ENCODE results near the gene ZNF653.

The ZNF653 gene

GRCh38 chr19:11513946-11514345 lies 8.3 kb upstream of the ZNF653 start:
- no peak for DNase-seq (ENCODE audit: low read depth in 2 of 2)

GRCh38 chr19:11510444-11510843 lies 4.8 kb upstream of the ZNF653 start:
- no peak for DNase-seq (ENCODE audit: low read depth in 2 of 2)

GRCh38 chr19:11507370-11508078 lies 1.9 kb upstream of the ZNF653 start:
- DNase-seq (ENCODE audit: low read depth in 2 of 2) = no peak

GRCh38 chr19:11506967-11507366 lies 1.3 kb upstream of the ZNF653 start:
- no peak for DNase-seq (ENCODE audit: low read depth in 2 of 2)

- peak in 1 of 2 donors; percentile 19 for DNase-seq (ENCODE audit: low read depth in 2 of 2)
Observed at GRCh38 chr19:11506101-11506555, 489 bp upstream of the ZNF653 start.

GRCh38 chr19:11505032-11505503 lies 571 bp downstream of the ZNF653 start:
- DNase-seq (ENCODE audit: low read depth in 2 of 2) = peak; percentile 96

- DNase-seq (ENCODE audit: low read depth in 2 of 2) = no peak
Observed at GRCh38 chr19:11504502-11505031, 1.1 kb downstream of the ZNF653 start.

GRCh38 chr19:11499890-11500420 lies 5.7 kb downstream of the ZNF653 start:
- no peak for DNase-seq (ENCODE audit: low read depth in 2 of 2)

GRCh38 chr19:11499220-11499726 lies 6.4 kb downstream of the ZNF653 start:
- no peak for DNase-seq (ENCODE audit: low read depth in 2 of 2)

GRCh38 chr19:11496391-11497163 lies 9.1 kb downstream of the ZNF653 start:
- peak; percentile 39 to 47 for DNase-seq (ENCODE audit: low read depth in 2 of 2)

GRCh38 chr19:11495885-11496284 lies 9.8 kb downstream of the ZNF653 start:
- no peak for DNase-seq (ENCODE audit: low read depth in 2 of 2)

GRCh38 chr19:11495481-11495880 lies 10.2 kb downstream of the ZNF653 start:
- no peak for DNase-seq (ENCODE audit: low read depth in 2 of 2)

- DNase-seq (ENCODE audit: low read depth in 2 of 2) = no peak
Observed at GRCh38 chr19:11494634-11495285, 10.9 kb downstream of the ZNF653 start.

- no peak for DNase-seq (ENCODE audit: low read depth in 2 of 2)
Observed at GRCh38 chr19:11489378-11489777, 16.3 kb downstream of the ZNF653 start.

- no peak for DNase-seq (ENCODE audit: low read depth in 2 of 2)
Observed at GRCh38 chr19:11486661-11487503, 18.8 kb downstream of the ZNF653 start.

GRCh38 chr19:11485245-11485837 lies 20.3 kb downstream of the ZNF653 start:
- DNase-seq (ENCODE audit: low read depth in 2 of 2) = no peak

GRCh38 chr19:11483366-11484111 lies 22.1 kb downstream of the ZNF653 start:
- no peak for DNase-seq (ENCODE audit: low read depth in 2 of 2)

GRCh38 chr19:11482384-11483050 lies 23.1 kb downstream of the ZNF653 start:
- DNase-seq (ENCODE audit: low read depth in 2 of 2) = peak; percentile 80 to 87

All from stimulated activated CD8-positive, alpha-beta memory T cell treated with anti-CD3 and anti-CD28 coated beads, Interleukin-15, amount 100 ng/mL, for 48 hours (primary cell).